Left cardiac atrium (tissue), 4 donors: ENCODE results near the gene DPP10. TPM values are rescaled to one million over a fixed set of nuclear protein-coding genes. Genes with fewer than 3 reads are reported as not detected.
A peak's percentile ranks its signal among the peaks of the same experiment; 100 is the strongest.

Experiments used
- ATAC-seq, 2 donors: fragments of 200-7000 bp; cut with Tn5 transposase; one replicate each; pipeline ENCODE4 v1.9.1; 2020; ENCODE audit warnings: mild to moderate bottlenecking in 2 of 2, moderate library complexity in 2 of 2
- DNase-seq: peaks from one replicate; pipeline ENCODE4 v3.0.0-alpha.2; 2020
- intact Hi-C, 2 donors: fragments of 100-400 bp; cut with DNase I; formaldehyde crosslinking; loops; one replicate each; pipeline versions ENCODE4 v1.14.1 to v1.15.1; 2022 to 2023
- total RNA-seq, 2 donors: library from RNA; stranded (reverse); fragmentation: NEBNext Ultra II Directional; extraction: Animal tissue kit (Norgen Biotek cat#: 25700); gene quantifications; one replicate each; pipeline ENCODE4 v1.2.1, GENCODE V29; 2021
- donor health status: DM: no; HTN: yes; CAD: no.
- donor health status: DM: no; HTN: yes; CAD: no; lungs with severe emphysema.
- donor health status: DM: yes; HTN: yes; CAD: no.
- donor health status: Dilated cardiomyopathy.

DPP10 gene
- total RNA-seq, 2 donors from 2014 or later, result 0.38 to 0.50 TPM

DNA sequence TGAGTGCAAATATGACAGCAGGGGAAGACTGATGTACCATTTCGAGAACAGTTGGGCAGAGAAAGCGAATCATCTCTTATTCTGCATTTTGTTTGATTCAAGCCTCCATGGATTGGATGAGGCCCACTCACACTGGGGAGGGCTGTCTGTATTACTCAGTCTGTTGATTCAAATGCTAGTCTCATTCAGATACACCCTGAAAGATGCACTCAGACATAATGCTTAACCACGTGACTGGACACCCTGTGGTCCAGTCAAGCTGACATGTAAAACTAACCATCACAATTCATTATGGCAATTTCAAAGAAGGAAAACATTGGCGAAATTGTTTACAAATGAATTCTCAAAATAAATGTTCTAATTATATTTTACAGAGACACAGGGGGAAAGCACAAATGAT is 1210.2 kb downstream of the DPP10 start:
- ATAC-seq, result no peak
- intact Hi-C loops, result no loop called here
- DNase-seq, result no peak

DNA sequence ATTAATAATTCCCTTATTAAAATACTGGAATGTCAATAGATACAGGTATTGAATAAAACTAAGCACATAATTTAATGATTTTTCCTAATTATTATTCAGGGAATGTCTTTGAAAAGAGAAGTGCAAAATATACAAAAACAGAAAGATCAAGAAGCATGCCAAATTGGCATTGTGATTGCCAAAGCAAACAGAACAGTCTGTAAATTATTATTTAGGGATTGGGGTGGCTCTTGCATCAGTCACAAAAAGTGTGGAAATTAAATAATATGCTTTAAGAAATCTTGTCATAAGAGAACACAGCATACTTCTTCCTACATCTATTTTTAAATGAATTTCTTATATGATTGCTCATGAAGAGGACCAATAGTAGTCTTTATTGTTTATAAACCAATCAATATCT is 1211.9 kb downstream of the DPP10 start:
- no peak for ATAC-seq
- no peak for DNase-seq
- intact Hi-C loops, result no loop called here

DNA sequence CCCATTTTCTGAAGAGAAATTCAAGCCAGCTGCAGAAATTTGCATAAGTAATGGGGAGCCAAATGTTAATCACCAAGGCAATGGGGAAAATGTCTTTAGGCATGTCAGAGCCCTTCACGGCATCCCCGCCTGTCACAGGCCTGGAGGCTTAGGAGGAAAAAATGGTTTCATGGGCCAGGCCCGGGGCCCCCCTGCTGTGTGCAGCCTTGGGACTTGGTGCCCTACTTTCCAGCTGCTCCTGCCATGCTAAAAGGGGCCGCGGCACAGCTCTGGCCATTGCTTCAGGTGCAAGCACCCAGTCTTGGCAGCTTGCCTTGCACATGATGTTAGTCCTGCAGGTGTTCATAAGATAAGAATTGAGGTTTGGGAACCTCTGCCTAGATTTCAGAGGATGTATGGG is 1235.7 kb downstream of the DPP10 start:
- DNase-seq (no peak), ATAC-seq (no peak)
- intact Hi-C loops, result no loop called here

DNA sequence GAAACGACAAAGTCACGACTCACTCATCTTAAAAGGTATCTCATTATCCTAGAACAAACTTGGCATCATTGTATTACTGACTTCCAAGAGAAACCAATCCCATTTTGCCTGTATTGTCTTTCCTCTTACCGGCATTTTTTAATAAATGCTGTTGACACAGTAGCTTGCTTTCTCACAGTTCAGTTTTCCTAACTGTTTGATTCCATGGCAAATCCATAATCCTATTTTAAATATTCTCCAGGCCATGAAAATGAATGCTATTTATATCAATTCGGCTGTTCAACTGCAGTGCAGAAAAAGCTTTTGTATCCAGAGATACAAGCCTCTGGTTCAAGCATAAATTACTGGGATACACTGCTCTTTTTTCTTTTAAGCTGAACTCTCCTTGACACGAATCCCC is 1241.9 kb downstream of the DPP10 start:
- intact Hi-C loops, result no loop called here
- no peak for ATAC-seq

DNA sequence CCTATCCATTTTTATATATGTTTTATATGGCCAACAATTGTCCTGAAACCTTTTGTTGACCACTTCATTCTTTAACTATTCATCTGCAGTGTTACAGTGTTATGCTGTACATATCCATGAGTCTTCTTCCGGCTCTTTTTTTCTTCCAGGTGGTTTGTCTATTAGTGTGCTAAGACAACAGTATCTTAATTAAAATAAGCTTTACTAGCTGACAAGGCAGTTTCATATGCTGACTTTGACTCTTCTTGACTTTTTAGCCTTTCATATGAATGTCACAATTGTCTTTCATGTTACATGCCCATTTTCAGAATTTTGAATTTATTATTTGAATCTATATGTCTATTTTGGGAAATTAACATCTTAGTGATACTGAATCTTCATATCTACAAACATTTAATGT is 1249.0 kb downstream of the DPP10 start:
- ATAC-seq (no peak), DNase-seq (no peak)
- intact Hi-C loops, result no loop called here

More for the DNA sequence above, 1241.9 kb downstream of the DPP10 start:
- no peak for DNase-seq

DNA sequence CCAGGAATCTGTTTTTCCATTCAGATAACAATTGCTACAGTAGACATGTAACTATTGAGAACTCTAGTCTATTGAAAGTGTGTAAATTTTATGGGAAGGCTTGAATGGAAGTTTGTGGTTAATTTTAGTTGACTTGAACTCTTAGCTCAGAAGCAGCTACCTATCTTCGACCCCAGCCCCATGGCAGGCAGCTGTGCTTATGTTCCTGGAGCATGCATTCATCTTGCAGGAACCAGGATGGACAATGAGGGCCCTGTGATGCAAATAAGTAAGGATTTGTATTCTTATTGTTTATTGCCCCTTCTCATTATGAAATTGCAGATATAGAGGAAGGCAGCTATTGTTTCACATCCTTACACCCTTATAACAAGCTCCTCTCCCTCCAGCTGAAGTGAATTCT is 1252.2 kb downstream of the DPP10 start:
- intact Hi-C loops, result no loop called here
- DNase-seq (no peak), ATAC-seq (no peak)

DNA sequence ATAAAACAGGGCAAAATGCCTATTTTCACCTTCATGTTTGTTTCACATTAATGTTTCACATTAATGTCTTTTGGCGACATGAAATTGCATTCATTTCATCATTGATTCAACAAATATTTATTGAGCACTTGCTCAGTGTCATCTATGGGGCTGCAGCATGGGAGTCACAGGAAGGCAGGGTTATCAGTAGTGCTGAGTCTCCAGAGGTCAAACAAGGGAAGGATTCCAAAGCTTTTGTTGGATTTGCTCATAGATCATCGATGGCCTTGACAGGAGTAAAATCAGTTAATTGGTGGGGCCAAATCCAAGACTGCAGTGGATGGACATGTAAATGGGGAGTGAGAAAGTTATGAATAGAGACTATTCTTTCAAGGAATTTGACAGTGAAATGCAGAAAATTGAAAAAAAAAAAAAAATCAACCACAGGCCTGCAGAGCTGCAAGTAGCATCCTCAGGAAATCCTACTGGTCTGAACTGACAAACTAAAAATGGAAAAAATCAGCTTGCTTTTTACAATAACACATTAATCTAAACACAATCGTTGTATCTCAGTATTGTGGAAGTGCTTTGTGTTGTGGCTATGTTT is 1290.8 kb downstream of the DPP10 start:
- DNase-seq (no peak), ATAC-seq (no peak)
- intact Hi-C loops, result no loop called here

DNA sequence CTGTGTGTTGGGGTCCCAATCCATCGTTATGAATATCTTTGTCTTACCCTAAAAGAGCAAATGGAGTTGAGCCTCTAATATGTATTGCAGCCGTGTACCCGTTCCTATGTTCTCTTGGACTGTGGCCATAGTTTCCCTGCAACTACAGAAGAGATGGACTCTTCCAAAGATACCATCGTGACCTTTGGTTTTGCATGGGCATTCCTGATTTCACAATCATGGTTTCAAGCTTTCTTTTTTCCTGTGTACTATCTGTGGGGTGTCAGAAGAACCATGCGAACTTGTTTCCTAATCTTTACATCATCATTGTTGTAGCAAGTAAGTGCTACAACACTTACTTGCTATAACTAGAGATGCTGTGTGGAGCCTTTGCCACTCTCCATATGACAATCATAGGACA is 1295.7 kb downstream of the DPP10 start:
- intact Hi-C loops, result no loop called here
- no peak for DNase-seq
- no peak for ATAC-seq

DNA sequence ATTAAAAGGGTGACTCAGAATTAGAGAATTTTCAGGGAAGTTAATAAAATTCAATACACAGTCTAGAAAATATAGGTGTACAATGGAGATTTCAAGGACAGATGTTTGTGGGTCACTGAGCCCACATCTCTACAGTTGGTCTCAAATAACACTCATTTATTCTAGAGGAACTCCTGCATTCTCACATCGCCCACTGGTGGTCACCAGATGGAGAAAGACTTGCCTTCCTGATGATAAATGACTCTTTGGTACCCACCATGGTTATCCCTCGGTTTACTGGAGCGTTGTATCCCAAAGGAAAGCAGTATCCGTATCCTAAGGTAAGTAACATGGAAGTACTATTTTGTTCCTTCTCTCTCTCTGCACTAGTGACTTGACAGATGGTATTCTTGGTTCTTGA is 1297.1 kb downstream of the DPP10 start:
- ATAC-seq (no peak), DNase-seq (no peak)
- intact Hi-C loops, result no loop called here

DNA sequence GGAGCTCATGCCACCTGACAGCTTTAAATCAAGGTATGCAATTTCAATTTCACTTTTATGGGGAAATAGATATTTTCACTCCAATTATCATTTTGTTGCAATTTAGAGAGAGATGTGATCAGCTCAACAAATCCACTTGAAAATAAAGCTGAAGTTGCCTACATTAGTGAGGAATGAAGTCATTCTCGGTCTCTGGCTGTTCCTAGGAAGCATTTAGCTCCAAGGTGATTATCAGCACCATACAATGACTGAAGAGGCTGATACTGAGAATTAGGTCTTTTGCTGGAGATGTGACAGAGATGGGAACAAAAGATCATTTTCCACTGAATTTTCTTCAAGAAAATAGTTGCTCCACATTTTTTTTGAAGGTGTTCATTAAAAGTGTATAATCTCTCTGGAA is 1303.7 kb downstream of the DPP10 start:
- intact Hi-C loops, result no loop called here
- no peak for ATAC-seq
- DNase-seq, result no peak

DNA sequence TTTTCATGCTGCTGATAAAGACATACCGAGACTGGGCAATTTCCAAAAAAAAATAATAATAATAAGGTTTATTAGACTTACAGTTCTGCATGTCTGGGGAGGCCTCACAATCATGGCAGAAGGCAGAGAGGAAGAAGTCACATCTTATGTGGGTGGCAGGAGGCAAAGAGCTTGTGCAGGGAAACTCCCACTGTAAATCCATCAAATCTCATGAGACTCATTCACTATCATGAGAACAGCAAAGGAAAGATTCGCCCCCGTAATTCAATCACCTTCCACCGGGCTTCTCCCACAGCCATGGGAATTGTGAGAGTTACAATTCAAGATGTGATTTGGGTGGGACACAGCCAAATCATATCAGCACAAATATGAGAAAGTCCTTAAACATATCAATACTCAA is 1314.8 kb downstream of the DPP10 start:
- no peak for ATAC-seq
- intact Hi-C loops, result no loop called here
- no peak for DNase-seq

DNA sequence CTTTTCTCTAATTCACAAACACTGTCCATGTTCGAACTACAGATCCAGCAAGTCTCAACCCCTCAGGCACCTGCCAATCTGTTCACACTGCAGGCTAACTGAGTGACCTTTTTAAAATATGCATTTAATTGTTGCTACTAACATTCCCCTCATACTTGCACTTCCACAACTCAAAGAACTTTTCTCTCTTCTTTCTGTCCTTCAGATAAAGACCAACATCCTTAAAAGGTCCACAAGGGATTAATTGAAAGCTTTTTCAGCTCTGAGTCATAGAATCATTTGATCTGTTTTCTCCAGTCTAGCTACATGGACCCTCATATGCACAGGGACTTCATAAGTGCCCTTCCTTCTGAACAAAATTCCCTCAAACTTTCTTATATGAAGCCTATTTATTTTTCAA is 1321.2 kb downstream of the DPP10 start:
- ATAC-seq, result no peak
- intact Hi-C loops, result no loop called here
- no peak for DNase-seq

DNA sequence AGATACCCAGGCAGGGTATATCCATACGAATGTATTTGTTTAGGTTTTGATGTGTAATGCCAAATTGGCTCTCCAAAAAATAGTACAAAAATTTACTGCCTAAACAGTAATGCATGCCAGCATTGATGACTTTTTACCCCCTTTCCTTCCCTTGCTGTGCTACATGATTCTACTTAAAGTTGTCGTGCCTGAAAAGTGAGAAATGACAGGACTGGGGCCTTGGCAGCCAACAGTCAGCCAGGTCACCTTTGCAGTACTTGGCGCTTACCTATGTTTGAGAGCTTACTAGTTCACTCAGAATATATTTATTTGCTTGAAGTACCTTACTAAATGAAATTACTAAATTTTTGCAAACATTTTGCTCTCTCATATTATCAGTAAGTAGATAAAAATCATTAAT is 1329.1 kb downstream of the DPP10 start:
- peak in 1 of 2 donors; percentile 79 for ATAC-seq
- intact Hi-C loops, result no loop called here
- no peak for DNase-seq

DNA sequence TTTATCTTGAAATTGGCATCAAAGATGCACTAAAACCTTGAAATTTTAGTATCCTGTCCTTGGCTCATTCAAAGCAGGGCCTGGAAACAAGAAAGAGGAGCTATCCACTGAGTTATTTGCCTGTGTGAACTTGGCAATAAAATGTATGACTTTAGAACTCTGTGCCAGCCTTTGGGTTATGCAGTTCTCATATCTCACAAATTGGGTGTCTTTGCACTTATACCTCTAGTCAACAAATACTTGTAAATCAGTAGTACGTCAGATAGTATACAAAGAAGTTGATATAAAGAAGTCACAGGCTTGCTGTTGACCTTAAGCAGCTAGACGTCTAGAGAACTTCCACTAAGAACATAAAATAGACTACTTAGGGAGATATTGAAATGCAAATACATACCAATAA is 1331.9 kb downstream of the DPP10 start:
- DNase-seq (no peak), ATAC-seq (no peak)
- intact Hi-C loops, result no loop called here

DNA sequence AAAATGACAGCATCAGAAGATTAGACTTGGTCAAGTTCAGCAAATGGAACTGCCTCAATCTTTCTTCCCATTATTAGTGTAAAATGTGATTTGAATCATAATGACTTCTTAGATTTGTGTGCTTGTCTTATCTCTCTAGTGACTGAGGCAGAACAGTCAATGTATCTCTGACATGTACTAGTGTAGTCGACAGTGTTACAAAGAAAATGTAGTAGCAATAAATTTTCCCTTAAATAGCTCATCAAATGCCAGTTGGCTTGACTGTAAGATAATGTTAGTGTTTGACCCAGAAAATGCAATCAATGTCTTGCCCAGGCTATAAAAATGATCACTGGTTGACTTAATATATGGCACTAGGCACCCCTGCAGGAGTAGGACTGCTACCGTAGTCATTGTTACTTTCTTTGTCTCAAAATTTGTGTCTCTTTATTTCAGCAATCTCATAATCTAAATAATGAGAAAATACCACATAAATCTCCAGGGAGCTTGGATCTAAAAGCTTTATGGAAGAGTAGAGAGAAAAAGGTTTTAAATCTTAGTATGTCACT is 1336.7 kb downstream of the DPP10 start:
- DNase-seq, result no peak
- intact Hi-C loops, result no loop called here

DNA sequence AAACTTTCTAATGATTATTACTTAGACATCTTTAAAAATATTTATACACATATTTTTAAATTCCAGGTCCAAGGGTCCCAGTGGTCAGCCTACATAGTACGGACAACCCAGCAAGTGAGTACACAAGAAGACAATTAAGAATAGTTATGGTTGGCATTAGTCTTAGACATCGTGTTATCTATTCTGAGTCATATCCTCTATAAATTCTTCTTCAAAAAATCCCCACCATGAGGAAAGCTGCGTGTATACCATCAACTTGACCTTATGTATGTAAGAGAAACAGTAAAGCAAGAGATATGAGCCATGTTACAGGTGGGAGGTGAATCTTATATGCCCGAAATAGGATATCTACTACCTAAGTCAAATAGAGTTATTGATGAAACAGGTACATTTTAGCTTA is 1339.8 kb downstream of the DPP10 start:
- intact Hi-C loops, result no loop called here
- no peak for DNase-seq
- no peak for ATAC-seq

More for the DNA sequence above, 1336.7 kb downstream of the DPP10 start:
- no peak for ATAC-seq

DNA sequence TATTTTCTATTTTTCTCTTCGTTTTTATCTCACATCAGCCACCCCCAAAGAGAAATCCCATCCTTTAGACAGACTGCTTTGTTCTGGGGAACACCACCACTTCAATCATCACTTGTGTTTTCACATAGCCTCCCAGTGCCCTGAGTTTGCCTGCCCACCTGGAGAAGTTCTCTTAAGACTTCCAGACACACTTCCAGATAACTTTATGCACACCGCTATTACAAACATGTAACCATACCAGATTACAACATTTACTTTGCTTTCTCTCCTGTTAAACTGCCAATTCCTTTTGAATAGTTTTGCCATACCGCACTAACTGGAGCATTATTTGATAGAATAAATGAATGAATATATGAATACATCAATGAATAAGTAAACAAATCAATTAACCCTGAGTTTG is 1353.6 kb downstream of the DPP10 start:
- DNase-seq (no peak), ATAC-seq (no peak)
- intact Hi-C loops, result no loop called here

DNA sequence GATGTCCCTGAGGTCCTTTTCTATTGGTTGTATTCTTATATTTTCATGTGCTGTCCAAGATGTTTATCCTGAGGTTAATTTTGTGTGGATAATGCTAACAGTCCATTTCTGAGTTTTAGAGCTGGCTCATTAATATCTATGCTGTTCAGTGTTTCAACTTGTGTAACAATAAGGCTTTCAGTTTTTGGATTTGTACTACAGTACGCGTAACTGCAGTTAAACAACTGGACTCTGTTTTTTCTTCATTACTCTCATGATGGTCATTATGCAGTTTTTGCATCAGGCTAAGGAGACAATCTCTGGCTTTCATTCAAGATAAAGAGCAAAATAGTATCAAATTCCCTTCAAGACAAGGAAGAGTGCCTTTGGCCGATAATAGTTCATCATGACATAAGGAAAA is 1364.8 kb downstream of the DPP10 start:
- ATAC-seq (no peak), DNase-seq (no peak)
- intact Hi-C loops, result no loop called here

DNA sequence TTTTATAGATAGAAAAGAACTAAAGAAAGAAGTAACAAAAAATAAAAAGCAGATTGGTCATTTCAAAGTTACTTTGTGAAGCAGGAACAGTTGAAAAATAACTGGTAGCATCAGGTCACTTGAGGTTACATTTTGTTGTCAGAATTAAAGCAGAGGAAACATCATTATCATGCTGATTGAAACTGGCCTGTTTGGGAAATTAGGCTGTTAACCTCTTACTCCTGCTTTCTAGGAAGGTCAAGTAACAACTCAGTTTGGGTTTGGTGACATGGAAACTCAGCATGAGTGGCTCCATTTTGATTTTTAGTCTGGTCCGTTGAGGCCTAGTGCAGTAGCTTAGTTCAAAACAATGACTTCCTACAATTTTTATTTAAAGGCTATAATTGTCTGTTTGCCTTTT is 1383.5 kb downstream of the DPP10 start:
- intact Hi-C loops, result no loop called here
- no peak for ATAC-seq
- no peak for DNase-seq

DNA sequence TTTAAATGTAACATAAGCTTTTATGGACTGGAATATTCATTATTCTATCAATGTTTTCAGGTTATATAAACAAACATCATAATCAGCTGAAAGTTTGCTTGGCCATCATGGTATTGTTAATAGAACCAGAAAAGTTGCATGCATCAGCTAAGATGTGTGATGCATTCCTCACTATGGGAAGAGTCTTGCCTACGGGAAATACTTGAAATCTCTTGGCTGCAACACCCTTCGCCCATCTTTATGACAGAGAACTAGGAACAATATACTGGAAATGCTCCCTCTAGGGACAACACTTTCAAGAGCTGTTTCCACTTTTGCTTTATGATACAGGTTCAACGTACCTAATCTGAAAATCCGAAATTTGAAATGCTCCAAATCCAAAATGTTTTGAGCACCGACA is 1390.8 kb downstream of the DPP10 start:
- no peak for DNase-seq
- no peak for ATAC-seq
- intact Hi-C loops, result no loop called here

DNA sequence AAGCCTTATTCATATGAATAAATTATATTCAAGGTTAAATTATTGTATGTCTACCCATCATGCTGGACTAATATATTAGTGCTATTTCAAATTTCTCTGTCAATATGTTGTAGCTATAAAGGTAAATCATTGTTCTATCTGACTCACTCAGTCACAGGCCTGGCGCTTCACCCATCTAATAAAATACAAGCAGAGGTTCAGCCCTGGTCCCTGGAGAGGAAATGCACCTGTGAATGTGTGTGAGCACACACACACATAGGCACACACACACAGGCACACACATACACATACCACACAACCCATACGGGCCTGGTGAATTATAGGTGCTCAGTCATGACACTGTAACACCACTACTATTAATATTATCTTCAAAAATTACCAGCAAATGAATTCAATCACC is 1396.1 kb downstream of the DPP10 start:
- no peak for ATAC-seq
- DNase-seq, result no peak
- intact Hi-C loops, result no loop called here

DNA sequence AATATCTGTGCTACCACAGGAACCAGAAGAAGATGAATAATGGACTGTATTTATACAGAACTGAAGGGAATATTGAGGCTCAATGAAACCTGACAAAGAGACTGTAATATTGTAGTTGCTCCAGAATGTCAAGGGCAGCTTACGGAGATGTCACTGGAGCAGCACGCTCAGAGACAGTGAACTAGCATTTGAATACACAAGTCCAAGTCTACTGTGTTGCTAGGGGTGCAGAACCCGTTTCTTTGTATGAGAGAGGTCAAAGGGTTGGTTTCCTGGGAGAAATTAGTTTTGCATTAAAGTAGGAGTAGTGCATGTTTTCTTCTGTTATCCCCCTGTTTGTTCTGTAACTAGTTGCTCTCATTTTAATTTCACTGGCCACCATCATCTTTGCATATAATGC is 1399.9 kb downstream of the DPP10 start:
- no peak for DNase-seq
- intact Hi-C loops, result no loop called here
- no peak for ATAC-seq
